Measurements from ENCODE around the gene PSMG3. TPM values are rescaled to one million over a fixed set of nuclear protein-coding genes. Genes with fewer than 3 reads are reported as not detected.

The PSMG3 gene
- total RNA-seq, 1 donor from 2014 or later, result 56.0 TPM

DNA sequence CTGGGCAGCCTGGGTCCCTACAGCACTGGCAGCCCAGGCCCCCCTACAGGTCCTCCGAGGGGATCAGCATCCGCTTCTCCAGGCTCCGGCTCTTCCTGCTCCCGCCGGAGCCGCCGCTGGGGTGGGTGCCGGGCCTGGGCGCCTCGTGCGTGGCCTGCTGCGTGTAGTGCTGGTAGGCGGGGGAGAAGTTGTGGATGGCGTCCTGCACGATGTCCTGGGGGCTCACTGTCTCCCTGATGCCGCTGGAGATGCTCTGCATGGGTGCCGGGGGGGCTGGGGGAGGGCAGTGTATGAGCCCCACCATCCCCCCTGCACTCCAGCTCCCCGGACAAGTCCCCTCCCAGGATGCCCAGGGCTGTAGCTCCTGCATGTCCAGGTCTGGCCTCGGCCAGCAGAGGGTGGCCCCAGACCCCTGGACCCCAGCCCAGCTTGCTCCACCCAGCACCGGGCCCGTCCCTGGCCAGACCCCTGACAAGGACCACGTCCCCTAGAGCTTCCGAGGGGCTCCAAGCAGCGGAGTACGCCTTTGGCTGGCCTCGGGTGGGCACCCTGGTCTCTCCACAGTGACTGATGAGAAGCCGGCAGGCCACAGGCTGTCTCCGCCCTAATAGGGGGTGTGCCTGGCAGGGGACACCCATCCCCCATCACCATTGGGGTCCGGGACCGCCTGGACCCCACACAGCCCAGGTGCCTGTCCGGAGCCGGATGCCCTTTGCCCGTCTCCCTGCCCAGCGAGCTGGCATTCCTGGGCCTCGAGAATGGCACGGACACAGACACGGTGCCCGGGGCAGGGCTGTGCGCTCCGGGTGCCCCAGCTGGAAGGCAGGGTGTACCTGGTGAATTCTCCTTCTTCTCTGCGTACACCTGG, 22.7 kb downstream of the PSMG3 start:
- no peak overlapping the region for H3K4me3 Mint-ChIP-seq
- no peak overlapping the region for H3K27ac Mint-ChIP-seq
- intact Hi-C loops (cut with micrococcal nuclease), result no loop called here
- H3K4me1 Mint-ChIP-seq (ENCODE audit: low read depth), result no peaks in the 10 kb centered on the region
- no peaks in the 10 kb centered on the region for H3K27me3 Mint-ChIP-seq (ENCODE audit: insufficient read depth)
- no peaks in the 10 kb centered on the region for H3K36me3 Mint-ChIP-seq (ENCODE audit: low read depth)
- DNase-seq (ENCODE audit: low spot score), result no peak
- H3K9me3 Mint-ChIP-seq, result no peaks in the 10 kb centered on the region

DNA sequence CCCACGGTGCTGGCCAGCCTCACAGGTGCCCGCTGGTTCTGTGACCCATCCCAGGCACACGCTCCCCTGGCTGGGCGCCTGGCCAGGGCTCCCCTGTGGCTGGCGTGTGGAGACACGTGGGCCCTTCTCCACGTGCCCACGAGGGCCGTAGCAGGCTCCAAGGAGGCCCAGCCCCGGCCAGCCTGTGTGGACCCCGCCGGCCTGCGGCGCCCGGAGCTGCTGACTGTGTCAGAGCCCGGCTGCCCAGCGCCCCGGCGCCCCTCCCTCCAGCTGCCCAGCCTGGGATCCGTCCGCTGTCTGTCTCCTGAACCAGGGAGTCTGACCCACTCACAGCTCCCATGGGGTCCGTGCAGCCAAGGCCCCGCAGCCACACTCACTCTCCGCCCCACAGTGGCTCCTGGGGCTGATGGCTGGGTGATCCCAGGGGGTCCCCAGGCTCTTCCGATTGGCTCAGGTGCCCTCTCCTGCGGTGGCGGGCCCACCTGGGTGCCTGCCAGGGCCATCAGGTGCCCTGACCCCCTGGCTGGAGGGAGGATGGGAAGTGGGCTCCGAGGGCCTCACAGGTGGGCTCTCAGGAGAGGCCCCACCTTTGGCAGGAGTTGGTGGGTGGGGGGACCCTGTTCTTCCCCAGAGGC, 23.4 kb downstream of the PSMG3 start:
- no peaks in the 10 kb centered on the region for H3K27me3 Mint-ChIP-seq (ENCODE audit: insufficient read depth)
- no peak overlapping the region for H3K27ac Mint-ChIP-seq
- no peak for DNase-seq (ENCODE audit: low spot score)
- no peak overlapping the region for H3K4me3 Mint-ChIP-seq
- H3K9me3 Mint-ChIP-seq, result no peaks in the 10 kb centered on the region
- intact Hi-C loops (cut with micrococcal nuclease), result no loop called here
- H3K4me1 Mint-ChIP-seq (ENCODE audit: low read depth), result no peaks in the 10 kb centered on the region
- no peaks in the 10 kb centered on the region for H3K36me3 Mint-ChIP-seq (ENCODE audit: low read depth)

DNA sequence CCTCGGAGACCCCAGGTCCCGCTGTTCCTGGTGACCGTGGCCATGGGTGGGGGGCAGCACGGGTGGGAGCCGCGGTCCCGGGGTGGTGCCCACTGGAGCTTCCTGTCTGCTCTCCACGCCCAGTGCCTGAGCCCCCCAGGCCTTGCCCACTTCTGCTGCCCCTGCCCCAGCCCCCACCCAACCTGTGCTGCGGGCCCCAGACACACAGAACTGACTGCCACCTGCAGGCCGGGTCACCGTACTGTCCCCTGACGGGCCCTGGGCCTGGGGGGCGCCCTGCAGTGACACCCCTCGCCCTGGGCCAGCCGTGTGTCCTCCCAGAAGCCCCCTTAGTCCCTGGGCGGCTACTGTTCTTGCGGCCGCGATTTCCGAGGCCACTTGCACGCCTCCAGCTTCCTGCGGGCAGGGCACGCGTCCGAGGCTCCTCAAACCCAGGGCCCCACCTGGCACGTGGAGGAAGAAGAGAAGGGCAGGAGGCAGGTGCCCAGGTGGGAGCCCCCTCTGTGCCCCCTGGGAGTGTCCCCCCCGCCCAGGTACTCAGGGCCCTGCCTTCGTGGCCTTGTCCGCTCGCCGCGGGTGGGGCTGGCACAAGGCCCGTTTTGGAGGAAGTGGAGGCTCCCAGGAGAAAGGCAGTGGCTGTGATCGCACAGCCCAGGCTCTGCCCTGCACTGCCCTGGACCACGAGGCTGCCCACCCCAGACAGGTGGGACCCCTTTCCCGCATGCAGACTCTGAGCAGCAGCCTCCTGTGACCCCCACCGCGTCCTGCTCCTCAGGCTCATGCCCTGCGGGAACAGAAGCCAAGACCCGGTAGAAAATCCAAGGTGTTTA, 24.2 kb downstream of the PSMG3 start:
- Mint-ChIP-seq H3K4me3 (no peak overlapping the region), H3K4me1 (ENCODE audit: low read depth) (no peaks in the 10 kb centered on the region), H3K36me3 (ENCODE audit: low read depth) (no peaks in the 10 kb centered on the region), H3K9me3 (no peaks in the 10 kb centered on the region), H3K27me3 (ENCODE audit: insufficient read depth) (no peaks in the 10 kb centered on the region), H3K27ac (no peak overlapping the region)
- intact Hi-C loops (cut with micrococcal nuclease), result no loop called here
- DNase-seq (ENCODE audit: low spot score), result no peak

DNA sequence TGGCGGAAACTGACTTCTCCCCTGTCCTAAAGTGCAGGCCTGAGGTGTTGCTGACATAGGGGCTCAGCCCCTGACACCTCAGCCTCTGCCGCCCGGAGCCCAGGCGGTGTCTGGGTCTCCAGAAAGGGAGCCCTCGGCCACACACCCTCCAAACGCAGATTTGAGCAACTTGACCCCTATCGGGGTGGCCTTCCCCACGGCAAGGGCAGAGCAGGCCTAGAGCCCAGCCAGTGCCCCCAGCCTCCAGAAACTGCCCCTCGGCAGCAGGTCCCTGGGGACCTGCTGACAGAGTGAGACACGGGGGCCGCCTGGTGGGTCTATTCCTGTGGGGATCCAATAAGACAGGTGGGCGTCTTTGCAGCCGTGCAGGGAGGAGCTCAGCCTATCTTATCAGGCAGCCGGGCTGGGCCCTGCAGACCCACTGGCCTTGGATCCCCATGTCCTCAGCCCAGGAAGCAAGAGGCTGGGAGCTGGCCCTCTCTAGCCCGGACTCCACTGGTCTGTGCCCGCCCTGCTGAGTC, 24.9 kb downstream of the PSMG3 start:
- DNase-seq (ENCODE audit: low spot score), result no peak
- Mint-ChIP-seq H3K27me3 (ENCODE audit: insufficient read depth) (no peaks in the 10 kb centered on the region), H3K36me3 (ENCODE audit: low read depth) (no peaks in the 10 kb centered on the region), H3K4me3 (no peak overlapping the region), H3K4me1 (ENCODE audit: low read depth) (no peaks in the 10 kb centered on the region), H3K9me3 (no peaks in the 10 kb centered on the region), H3K27ac (no peak overlapping the region)
- intact Hi-C loops (cut with micrococcal nuclease), result no loop called here

DNA sequence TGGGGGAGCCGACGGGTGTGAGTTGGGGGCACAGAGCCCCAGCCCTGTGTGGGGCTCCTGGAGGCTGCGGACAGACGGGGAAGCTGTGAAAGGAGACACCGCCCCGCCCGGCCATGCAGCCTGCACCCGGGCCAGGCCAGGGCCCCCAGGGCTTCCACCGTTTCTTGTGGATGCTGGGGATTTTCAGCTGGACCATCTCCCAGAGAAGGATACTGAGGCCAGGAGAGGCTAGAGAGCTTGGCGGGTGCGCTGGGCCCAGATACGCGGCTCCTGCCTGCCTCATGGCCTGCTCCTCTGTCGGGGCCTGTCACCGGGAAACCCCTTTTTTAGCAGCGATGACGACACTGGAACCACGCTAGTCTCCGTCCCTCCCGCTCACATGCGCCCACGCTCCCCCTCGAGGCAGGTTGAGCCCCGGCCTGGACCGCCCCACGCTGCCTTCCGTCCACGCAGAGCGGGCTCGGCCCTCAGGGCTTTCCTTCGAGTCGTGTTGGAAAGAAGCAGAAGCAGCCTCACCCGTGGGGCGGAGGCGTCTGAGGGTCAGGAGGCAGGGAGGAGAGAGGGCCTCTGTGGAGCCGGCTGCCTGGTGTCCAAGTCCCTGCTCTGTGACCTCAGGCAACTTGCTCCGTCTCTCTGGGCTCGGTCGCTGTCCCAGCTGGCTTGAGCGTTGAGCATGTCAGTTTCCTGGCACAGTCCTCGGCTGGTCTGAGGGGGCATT, 25.5 kb downstream of the PSMG3 start:
- Mint-ChIP-seq H3K27ac (no peak overlapping the region), H3K4me1 (ENCODE audit: low read depth) (no peaks in the 10 kb centered on the region), H3K36me3 (ENCODE audit: low read depth) (no peaks in the 10 kb centered on the region), H3K9me3 (no peaks in the 10 kb centered on the region), H3K27me3 (ENCODE audit: insufficient read depth) (no peaks in the 10 kb centered on the region), H3K4me3 (no peak overlapping the region)
- DNase-seq (ENCODE audit: low spot score), result no peak
- intact Hi-C loops (cut with micrococcal nuclease), result no loop called here

DNA sequence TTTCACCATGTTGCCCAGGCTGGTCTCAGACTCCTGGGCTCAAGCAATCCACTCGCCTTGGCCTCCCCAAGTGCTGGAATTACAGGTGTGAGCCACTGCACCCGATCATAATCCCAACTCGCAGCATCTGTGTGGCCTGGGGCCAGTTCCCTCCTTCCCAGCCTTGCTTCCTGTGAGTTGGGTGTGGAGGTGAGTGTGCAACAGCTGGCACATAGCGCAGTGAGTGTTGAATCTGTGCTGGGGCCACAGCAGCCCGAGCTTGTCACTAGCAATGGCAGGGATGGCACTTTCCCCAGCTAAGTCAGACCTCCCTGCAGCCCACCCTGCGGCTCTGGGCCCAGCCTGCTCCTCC, 26.0 kb downstream of the PSMG3 start:
- H3K27me3 Mint-ChIP-seq (ENCODE audit: insufficient read depth), result no peaks in the 10 kb centered on the region
- intact Hi-C loops (cut with micrococcal nuclease), result no loop called here
- no peaks in the 10 kb centered on the region for H3K4me1 Mint-ChIP-seq (ENCODE audit: low read depth)
- H3K9me3 Mint-ChIP-seq, result no peaks in the 10 kb centered on the region
- no peak overlapping the region for H3K27ac Mint-ChIP-seq
- no peaks in the 10 kb centered on the region for H3K36me3 Mint-ChIP-seq (ENCODE audit: low read depth)
- no peak overlapping the region for H3K4me3 Mint-ChIP-seq
- DNase-seq (ENCODE audit: low spot score), result no peak

DNA sequence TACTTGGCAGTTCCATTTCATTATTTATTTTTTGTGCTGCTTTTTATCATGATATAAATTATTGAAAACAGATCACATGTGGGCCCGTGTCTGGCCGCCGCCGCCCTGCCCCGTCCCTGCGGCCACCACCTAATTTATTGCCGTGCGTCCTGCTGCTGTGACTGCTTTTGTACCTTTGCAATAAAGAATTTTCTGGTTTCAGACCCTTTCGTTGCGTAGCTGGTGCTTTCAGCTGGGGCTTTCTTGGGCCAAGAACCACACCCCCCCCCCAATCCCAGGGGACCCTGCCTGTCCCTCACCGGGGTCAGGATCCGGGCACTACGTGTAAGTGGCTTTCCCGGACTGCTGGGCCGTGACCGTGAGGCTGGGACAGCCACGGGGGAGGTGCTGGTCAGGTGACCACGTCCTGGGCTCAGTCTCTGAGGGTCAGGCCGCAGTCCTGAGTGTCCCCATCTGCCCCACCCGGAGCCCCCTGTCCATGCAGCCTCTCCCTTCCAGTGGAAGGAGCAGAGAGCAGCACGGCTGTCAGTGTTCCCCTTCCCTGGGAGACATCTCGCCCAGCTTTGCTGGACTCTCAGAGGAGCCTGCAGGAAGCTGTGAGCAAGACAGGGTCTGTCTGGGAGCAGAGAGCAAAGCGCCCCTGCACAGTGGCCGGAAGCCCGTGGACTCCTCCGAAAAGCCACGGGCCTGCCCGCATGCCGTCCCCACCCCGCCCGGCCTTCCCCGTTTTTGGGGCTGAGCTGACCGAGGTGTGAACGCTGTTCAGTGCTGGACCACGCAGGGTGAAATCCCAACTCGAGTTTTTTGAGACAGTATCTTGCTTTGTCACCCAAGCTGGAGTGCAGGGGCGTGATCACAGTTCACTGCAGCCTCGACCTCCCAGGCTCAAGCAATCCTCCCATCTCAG, 26.7 kb downstream of the PSMG3 start:
- Mint-ChIP-seq H3K4me3 (no peak overlapping the region), H3K36me3 (ENCODE audit: low read depth) (no peaks in the 10 kb centered on the region), H3K27me3 (ENCODE audit: insufficient read depth) (no peaks in the 10 kb centered on the region), H3K27ac (no peak overlapping the region), H3K4me1 (ENCODE audit: low read depth) (no peaks in the 10 kb centered on the region), H3K9me3 (no peaks in the 10 kb centered on the region)
- intact Hi-C loops (cut with micrococcal nuclease), result no loop called here
- DNase-seq (ENCODE audit: low spot score), result no peak

DNA sequence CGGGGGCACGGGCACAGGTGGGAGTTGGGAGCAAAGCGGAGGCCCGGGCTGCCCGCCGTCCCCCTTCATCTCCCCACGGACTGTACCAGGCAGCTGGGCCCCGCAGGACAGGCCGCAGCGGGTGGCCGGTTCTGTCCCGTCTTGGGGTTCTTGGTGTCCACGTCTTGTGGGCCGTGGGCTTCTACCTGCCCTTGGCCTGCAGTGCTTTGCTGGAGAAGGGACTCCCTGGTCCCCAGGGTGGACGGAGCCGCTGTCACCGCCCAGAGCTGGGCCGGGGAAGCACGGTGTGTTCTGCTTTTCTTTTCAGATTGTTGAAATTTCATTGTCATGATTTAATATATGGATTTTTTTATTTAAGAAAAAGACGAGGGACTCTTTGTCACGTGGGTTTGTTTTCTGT, 27.5 kb downstream of the PSMG3 start:
- intact Hi-C loops (cut with micrococcal nuclease), result no loop called here
- no peaks in the 10 kb centered on the region for H3K36me3 Mint-ChIP-seq (ENCODE audit: low read depth)
- H3K9me3 Mint-ChIP-seq, result no peaks in the 10 kb centered on the region
- DNase-seq (ENCODE audit: low spot score), result no peak
- no peaks in the 10 kb centered on the region for H3K27me3 Mint-ChIP-seq (ENCODE audit: insufficient read depth)
- H3K4me1 Mint-ChIP-seq (ENCODE audit: low read depth), result no peaks in the 10 kb centered on the region
- H3K4me3 Mint-ChIP-seq, result no peak overlapping the region
- H3K27ac Mint-ChIP-seq, result no peak overlapping the region

DNA sequence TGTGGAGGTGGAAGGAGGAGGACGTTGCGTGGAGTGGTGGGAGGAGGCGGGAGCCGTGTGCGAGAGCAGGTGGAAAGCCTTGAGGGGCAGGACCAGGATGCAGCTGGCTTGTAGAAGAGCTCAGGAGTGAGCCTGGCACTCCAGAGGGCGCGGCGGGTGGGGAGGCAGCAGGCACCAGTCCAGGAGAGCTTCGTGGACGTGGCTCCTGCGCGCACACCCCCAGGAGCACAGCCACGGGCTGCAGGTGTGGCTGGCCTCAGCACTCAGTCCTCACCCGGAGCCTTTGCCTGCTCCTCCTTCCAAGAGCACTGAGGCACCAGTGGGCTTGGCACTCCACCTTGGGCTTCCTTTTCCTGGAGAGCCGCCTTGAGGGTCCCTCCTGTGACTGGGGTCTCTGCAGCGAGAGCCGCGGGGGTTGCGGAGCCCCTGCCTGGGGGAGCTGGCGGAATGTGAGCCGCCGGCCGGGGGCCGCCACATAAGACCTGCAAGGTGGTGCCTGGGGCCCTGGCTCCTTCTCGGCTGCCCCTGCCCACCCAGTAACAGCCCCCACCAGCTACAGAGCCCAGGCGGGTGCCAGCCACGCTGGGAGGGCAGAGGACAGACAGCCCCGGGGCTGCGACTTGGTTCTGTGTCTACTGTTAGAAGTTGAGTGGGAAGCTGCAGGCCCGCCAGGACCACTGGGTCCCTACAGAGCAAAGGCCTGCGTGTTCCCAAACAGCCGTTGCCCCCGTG, 28.2 kb downstream of the PSMG3 start:
- DNase-seq (ENCODE audit: low spot score), result no peak
- intact Hi-C loops (cut with micrococcal nuclease), result no loop called here
- no peaks in the 10 kb centered on the region for H3K36me3 Mint-ChIP-seq (ENCODE audit: low read depth)
- no peak overlapping the region for H3K27ac Mint-ChIP-seq
- H3K9me3 Mint-ChIP-seq, result no peaks in the 10 kb centered on the region
- no peaks in the 10 kb centered on the region for H3K4me1 Mint-ChIP-seq (ENCODE audit: low read depth)
- H3K4me3 Mint-ChIP-seq, result no peak overlapping the region
- H3K27me3 Mint-ChIP-seq (ENCODE audit: insufficient read depth), result no peaks in the 10 kb centered on the region

DNA sequence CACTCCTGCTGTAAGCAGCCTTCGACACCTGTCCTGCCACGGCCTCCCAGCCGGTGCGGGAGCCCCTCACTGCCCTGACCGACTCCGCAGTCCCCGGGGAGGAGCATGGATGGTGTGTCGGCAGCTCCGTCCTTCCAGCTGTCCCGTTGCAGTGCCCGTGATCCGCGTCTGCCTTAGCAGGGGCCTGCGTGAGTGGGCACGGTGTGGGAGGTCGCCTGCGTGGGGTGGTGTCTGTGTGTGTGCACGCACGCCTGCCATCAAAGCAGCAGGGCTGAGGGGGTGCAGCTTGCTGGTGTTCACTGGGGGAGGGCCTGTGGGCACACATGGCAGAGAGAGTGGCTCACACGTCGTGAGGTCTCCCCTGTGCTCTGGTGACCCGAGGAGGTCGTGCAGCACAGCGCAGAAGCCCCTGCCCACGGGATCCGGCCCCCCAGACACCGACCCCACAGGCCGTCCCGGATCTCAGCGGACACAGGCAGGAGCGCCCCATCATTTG, 29.0 kb downstream of the PSMG3 start:
- no peaks in the 10 kb centered on the region for H3K4me1 Mint-ChIP-seq (ENCODE audit: low read depth)
- DNase-seq (ENCODE audit: low spot score), result no peak
- no peak overlapping the region for H3K27ac Mint-ChIP-seq
- peaks cover 2% of the 10 kb centered on the region for H3K36me3 Mint-ChIP-seq (ENCODE audit: low read depth)
- H3K4me3 Mint-ChIP-seq, result no peak overlapping the region
- intact Hi-C loops (cut with micrococcal nuclease), result no loop called here
- no peaks in the 10 kb centered on the region for H3K9me3 Mint-ChIP-seq
- H3K27me3 Mint-ChIP-seq (ENCODE audit: insufficient read depth), result no peaks in the 10 kb centered on the region

Data from activated T-helper 1 cell treated with anti-CD3 and anti-CD28 coated beads, Interleukin-12 subunit alpha, Interleukin-12 subunit beta, Interleukin-2, Interleukin-4 antibody, amounts not matched to agents 30 ng/mL and 10 ng/mL and 1 ng/mL, durations not matched to agents 14 hours and 24 hours and 36 hours (primary cell).